GM21825 (cell line): Measurements from ENCODE around the gene CAMK2G.

Experiments
- ATAC-seq: cut with Tn5 transposase; IDR thresholded peaks from one replicate; pipeline ENCODE4 v1.9.1; 2021; ENCODE audit warnings: mild to moderate bottlenecking, moderate library complexity; ENCODE audit not compliant: unreplicated experiment

The CAMK2G gene

GRCh38 chr10:73816917-73817729, 57.2 kb downstream of the CAMK2G start:
- no peak for ATAC-seq

DNA sequence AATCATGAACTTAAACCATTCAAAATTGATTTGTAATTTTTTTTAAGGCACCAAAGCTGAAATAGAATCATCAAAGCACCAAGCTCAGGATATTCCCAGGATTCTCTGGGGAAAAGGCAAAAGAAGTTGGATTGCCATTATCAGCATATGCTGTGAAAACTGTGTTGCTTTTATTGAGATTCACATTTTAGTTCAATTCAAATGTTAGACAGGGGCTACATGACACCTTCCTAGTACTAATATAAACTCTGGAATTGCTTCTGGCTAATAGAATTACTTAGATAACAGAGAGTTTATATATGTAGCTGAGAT, 58.7 kb downstream of the CAMK2G start:
- no peak for ATAC-seq

DNA sequence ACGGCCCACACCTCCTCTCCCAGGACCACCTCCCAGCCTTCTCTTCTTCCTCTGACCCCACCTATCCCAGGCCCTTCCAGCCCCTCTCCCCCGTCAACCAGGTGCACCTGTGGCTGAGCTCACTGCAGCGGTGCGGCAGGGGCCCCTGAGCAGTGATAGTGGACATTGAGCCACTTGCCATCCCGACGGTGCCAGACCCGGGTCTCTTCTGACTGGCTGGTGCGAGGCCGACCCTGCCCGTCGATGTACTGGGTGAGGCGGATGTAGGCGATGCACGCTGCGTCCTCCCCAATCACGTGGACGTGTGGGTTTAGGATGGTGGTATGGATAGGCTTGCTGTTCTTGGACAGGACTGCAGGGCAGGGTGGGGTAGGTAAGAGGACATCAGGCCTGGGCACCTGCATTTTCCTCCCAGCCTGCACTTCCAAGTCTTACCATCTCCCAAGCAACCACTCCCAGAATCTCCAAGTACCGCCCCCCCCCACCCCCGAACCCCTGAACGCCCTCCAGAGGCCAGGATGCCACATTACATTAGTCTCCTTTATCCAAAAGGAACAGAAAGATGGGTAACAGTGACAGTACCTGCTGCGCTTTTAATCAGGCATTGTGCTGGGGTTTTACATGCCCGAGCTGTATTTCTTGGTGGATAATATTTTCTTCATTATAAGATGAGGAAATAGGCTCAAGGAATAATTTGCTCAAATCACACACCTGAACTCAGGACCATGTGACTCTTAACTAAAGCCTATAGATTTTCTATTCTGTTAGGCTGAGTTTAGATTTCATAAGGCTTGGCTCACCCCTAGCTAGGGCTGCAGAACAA, 59.2 kb downstream of the CAMK2G start:
- ATAC-seq, result no peak

DNA sequence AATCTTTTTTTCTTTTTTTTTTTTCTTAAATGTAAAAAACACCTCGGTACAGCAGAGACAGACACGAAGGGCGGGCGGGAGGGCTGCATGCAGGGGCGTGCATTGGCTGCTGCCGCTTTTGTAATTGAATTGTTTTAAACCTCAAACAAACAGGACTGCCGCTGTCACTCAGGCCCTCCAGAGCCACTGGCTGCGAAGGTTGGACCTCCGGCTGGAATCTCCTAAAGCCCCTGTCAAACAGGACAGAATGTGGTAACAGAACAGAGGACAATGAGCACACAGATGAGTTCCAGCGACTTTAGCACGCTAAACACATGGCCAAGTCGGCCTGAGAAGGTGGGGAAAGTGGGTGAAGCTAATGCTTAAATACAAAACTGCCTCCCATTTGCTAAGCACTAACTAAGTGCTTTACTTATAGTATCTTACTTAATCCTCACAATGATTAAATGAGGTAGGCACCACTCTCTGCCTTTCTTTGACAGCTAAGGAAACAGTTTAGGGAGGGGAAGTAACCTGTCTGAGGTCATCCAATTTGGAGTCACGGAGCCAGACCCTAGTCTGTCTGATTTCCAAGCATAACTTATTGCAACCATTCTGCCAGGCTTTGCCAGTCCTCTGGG, 60.0 kb downstream of the CAMK2G start:
- no peak for ATAC-seq

GRCh38 chr10:73813333-73813732, 61.0 kb downstream of the CAMK2G start:
- no peak for ATAC-seq

DNA sequence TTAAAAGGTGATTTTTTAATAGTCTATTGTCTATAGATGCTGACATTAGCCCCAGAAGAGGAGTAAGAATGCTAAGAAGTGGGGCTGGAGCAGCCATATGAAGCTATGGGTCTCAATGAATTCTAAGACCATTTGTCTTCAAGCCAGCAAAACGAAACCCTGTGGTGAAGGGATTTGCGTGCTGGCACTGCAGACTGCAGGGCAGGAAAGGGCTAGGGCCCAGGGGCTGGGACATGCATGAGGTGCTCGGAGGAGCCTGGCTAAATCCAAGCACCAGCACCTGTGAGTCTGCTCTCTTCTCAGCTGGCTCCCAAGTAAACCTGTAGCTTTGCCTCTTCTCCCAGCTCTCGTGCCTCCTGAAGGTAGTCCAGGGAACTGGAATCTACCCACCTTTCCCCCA, 61.7 kb downstream of the CAMK2G start:
- no peak for ATAC-seq

DNA sequence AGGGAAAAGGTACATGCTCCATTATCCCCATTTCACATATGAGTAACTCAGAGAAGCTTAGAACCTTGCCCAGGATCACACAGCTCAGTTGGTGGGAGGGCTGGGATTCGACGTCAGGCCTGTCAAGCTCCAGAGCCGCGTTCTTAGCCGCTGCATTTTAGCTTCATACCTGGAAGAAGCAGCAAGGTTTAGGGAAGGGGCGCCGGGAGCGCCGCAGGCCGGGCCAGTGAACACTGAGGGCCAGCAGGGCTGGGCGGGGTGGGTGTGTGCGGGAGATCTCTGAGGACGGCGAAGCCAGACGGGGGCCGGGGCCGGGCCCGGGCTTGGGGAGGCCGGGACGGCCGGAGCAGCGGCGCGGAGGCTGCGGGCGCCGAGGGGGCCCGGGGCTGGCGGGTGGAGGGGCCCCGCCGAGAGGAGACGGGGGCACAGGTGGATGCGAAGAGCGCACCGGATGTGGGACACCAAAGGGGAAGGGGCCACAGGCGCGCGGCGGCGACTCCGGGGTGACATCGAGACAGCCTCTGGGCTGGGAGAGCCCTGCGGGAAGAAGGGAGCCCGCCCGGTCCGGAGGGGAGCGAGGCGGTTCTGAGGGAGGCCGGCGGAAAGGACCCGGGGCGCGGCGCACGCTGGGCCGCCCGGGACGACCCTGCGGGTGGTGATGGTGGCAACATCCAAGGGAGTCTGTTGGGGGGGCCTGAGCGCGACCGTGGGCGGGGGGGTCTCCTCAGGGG, 63.5 kb downstream of the CAMK2G start:
- peak; percentile 23 for ATAC-seq

DNA sequence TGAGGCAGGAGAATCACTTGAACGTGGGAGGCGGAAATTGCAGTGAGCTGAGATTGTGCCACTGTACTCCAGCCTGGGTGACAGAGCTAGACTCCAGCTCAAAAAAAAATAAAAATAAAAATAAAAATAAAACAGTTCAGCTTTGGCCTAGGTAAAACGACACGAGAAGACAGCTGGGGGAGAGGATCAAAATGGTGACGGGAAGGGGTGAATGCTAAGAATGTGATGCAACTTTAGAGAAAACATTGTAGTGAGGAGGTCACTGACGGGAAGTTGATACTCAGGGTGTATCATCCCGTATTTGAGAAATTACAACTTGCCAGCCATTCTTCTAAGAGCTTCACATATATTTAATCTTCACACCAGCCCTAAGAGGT, 64.0 kb downstream of the CAMK2G start:
- ATAC-seq, result no peak

DNA sequence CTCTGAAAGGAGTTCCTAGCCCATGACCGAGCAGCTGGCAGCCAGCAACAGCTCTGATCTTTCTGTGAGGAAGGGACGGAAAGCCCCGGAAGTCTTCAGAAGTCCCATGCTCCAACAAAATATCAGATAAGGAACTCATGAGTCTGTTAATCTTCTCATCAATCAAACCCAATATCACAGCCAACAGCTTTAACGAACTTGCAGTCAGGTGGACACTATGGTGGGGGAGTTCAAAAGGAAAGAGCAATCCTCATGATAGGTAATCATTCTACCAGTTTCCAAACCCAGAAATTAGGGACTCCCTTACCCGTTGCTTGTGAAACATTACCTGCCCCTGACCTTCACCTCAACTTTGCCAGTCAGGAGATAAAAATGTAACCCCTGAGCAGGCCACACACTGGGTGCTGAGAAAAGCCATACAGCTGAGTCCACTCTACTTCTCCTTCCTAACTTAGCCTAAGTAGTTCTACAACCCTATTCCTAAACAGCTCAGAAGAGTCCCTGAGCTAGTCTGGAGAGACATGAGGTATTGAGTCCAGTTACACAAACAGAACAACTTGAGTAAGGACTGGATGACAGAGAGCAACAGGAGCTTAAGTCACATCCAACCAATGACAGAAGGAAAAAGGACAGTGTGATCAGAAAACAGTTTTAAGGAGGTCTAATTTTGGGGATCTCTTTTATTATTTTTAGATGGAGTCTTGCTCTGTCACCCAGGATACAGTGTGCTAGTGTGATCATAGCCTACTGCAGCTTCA, 65.1 kb downstream of the CAMK2G start:
- no peak for ATAC-seq

DNA sequence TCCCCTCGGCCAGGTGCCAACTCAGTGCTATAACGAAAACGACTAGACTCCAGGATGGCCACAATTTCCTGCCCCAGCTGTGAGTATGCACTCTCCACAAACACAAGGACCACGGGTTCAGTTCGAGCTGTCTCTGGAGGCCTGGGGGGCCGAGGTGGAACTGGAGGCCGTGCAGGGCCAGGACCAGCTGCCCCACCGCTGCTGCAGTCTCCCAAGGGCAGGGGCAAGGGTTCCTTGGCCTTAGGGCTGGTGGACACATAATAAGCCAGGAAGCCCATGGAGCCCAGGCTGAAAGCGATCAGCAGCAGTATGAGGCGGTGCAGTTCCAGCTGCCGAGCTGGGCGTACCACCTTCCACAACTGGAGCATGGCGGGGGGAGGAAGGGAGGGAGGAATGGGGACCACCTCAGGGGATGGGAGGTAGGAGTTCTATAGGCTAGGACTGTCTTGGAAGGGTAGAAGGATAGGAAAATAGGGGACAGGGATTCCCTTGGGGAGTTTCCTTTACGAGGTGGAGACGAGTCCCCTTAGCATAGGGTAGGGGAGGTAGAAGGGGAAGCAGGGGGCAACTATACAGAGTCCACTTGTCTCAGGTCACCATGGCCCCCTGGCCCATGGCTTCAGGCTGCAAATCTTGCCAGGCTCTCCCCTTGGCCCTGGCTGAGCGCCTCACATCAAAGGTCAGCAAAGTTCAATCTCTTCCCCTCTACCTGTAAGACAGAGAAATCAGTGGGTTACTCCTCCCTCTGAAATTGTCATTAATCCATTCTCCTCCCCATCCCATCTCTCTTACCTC, 66.1 kb downstream of the CAMK2G start:
- no peak for ATAC-seq

- no peak for ATAC-seq
These were observed 66.9 kb downstream of the CAMK2G start for GRCh38 chr10:73807471-73807870.

DNA sequence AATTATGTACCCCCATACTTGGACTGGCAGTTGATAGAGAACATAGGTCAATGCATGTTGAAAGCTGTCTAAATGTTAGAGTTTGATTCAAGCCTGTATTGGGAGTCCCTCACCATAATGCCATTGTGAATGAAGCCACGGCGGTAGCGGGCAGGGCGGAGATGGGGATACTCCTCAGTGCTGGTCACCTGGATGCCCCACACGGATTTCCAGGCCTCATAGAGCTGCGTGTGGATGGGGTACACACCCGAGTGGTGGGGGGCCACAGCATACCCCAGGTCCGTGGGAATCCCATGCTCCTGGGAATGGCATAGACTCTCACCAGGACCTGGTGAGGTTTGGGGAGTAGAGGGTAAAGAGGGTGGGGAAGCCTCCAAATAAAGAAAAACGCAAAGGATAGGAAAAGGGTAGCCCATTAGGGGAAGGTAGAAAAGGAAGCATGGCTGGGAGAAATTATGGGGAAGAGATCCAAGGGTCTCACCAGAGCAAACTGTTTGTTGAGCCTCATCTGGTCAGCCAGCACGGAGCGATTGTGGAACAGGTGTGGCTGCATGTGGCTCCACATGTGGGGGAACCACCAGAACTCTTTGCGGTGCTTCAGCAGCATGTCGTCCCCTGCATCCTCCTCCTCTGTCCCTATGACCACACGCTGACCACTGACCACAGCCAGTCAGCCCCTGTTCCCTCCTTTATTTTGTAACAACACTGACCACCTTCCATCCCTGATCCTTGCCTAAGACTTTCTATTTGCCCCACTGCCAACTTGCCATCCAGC, 68.0 kb downstream of the CAMK2G start:
- no peak for ATAC-seq

DNA sequence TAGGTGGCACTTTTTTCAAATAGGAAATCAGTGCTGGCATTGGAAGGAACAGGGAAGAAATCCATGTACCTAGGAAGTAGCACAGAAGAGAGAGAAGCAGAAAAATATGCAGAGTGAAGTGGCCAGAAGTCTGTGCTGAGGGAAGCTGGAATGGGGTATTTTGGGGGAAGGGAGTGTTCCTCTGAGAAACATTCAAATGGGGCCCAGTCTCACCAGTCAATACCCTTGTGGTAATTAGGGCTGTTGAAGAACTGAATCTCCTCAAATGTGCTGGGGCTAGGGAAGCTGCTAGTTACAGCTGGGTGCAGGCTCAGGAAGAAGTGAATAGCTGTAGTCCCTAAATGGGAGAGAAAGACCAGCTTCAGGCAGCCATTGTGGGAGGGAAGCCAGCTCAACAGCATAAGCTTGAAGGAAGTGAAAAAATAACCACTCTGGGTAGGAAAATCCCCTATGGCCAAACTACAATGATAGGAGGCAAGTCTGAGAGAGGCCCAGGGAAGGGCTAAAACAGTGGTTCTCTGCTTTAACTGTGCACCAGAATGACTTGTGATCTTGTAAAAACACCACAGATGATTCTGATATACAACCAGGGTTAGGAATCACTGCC, 70.6 kb downstream of the CAMK2G start:
- ATAC-seq, result peak; percentile 72

- ATAC-seq, result no peak
These were observed 71.9 kb downstream of the CAMK2G start for GRCh38 chr10:73802276-73802991.

- ATAC-seq, result no peak
These were observed 73.1 kb downstream of the CAMK2G start for GRCh38 chr10:73801253-73801590.

DNA sequence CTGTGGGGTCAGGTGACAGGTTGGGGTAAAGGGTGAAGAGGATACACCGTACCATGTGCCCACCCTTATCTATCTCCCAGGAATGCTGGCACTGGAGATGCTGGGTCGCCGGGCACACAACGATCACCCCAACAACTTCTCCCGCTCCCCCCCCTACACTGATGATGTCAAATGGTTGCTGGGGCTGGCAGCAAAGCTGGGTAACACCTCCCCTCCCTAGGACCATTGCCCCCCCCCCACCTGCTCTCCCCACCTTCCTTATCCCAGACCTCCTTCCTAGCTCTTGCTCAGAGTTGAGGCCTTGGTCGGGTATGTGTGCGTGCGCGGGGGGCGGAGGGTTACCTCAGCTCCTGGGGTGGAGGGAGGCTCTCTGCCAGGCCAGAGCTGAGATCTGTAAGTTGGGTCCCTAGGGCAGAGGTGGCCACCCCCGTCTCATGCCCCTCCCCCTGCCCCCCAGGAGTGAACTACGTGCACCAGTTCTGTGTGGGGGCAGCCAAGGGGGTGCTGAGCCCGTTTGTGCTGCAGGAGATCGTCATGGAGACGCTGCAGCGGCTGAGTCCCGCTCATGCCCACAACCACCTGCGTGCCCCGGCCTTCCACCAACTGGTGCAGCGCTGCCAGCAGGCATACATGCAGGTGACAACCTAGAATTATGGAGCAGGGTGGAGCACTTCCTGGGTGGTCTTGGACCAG, 73.6 kb downstream of the CAMK2G start:
- ATAC-seq, result no peak

DNA sequence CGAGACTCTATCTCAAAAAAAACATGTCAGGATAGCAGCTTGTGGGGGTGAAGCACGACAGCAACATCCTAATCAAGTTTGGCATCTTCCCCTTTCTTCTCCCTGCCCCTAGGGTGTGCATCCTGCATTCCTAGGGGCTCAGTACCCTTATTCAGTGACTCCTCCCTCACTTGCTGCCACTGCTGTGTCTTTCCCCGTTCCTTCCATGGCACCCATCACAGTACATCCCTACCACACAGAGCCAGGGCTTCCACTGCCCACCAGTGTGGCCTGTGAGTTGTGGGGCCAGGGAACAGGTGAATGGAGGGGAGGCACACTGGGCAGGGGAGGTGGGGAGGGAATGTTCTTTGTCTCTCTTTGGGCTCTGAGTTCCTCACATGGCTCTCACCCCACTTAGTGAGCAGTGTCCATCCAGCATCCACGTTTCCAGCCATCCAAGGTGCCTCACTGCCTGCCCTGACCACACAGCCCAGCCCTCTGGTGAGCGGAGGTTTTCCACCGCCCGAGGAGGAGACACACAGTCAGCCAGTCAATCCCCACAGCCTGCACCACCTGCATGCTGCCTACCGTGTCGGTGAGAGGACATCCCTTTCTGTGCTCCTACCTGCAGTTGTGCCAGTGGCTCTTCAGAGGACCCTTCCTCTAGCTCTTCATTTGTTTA, 74.3 kb downstream of the CAMK2G start:
- no peak for ATAC-seq
